K562 (cell line): ENCODE measurements around the gene IRF2.

ENCODE experiments used
- HNRNPK ChIP-seq: fragments of 200-400 bp; formaldehyde crosslinking; IDR thresholded peaks from one replicate; pipeline ENCODE4 v1.6.1; 2018; ENCODE audit warnings: mild to moderate bottlenecking, low read depth, low read length; ENCODE audit not compliant: poor library complexity, severe bottlenecking
- HNRNPL ChIP-seq: fragments of 200-400 bp; formaldehyde crosslinking; IDR thresholded peaks from 2 replicates; pipeline ENCODE4 v1.6.1; 2017; ENCODE audit warnings: low read depth, mild to moderate bottlenecking, low read length
- TOE1 ChIP-seq, 2 experiments: fragments of 450-650 bp in 1 of 2; sonication (generic) in 1 of 2; formaldehyde crosslinking in 1 of 2; IDR thresholded peaks; 2 replicates each; pipeline versions ENCODE4 v1.7.1 to v1.8.0; 2016 to 2022; ENCODE audit warnings: borderline replicate concordance in 2 of 2, mild to moderate bottlenecking in 2 of 2, antibody characterized with exemption in 1 of 2, inconsistent platforms in 1 of 2, low read depth in 1 of 2, missing genetic modification reagents in 1 of 2, moderate library complexity in 1 of 2
- ZNF143 ChIP-seq: sonication (generic); formaldehyde crosslinking; IDR thresholded peaks from 2 replicates; pipeline ENCODE4 v1.9.0; 2022; ENCODE audit warnings: mild to moderate bottlenecking, missing genetic modification reagents
- TF ChIP-seq, protein P1 (sequence below): sonication (generic); formaldehyde crosslinking; IDR thresholded peaks from 2 replicates; pipeline ENCODE4 v1.8.0; 2022; ENCODE audit warnings: mild to moderate bottlenecking, missing genetic modification reagents
- TF ChIP-seq, protein P2 (sequence below): fragments of 450-650 bp; conservative IDR thresholded peaks from 2 replicates; pipeline ENCODE4 v1.6.1; 2016; ENCODE audit warnings: missing genetic modification characterization, low read depth, mild to moderate bottlenecking, control low read depth, missing compliant biosample characterization

DNA sequence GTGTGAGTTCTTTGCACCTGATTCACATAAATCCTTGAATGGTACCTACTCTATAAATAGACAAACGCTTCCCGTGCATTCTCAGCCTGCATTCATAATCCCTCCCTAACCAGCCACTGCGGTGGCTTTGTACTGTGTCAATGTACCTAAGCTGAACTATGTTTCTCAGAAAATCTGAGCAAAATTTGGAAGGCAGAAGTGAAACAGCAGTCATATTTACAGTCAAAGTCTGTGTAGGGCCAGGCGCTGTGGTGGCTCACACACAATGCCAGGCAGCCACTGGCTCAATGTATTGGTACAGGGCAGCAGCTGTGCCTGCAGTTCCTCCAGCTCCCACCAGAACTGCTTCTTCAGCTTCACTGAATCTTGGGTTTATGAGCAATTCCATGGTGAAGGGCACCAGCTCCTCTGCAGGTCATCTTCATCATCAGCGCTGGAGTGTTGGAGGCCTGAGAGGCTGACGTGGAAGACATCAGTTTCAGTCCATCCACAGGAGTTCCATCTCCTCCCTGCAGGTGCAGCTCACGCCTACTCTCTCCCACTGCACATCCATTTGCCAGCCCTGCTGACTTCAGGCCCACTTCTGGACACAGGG lies 32.3 kb upstream of the IRF2 start:
- TF ChIP-seq TOE1 (IDR thresholded peaks at IDR 0.05; ENCODE audit: borderline replicate concordance) (no peak), TOE1 (CRISPR knock-in tag; IDR thresholded peaks at IDR 0.05; ENCODE audit: borderline replicate concordance, low read depth) (no peak), HNRNPK (no peak), HNRNPL (no peak), ZNF143 (no peak)
- TF ChIP-seq, protein P1, sequence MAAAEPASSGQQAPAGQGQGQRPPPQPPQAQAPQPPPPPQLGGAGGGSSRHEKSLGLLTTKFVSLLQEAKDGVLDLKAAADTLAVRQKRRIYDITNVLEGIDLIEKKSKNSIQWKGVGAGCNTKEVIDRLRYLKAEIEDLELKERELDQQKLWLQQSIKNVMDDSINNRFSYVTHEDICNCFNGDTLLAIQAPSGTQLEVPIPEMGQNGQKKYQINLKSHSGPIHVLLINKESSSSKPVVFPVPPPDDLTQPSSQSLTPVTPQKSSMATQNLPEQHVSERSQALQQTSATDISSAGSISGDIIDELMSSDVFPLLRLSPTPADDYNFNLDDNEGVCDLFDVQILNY (CRISPR knock-in tag): no peak
- TF ChIP-seq, protein P2, sequence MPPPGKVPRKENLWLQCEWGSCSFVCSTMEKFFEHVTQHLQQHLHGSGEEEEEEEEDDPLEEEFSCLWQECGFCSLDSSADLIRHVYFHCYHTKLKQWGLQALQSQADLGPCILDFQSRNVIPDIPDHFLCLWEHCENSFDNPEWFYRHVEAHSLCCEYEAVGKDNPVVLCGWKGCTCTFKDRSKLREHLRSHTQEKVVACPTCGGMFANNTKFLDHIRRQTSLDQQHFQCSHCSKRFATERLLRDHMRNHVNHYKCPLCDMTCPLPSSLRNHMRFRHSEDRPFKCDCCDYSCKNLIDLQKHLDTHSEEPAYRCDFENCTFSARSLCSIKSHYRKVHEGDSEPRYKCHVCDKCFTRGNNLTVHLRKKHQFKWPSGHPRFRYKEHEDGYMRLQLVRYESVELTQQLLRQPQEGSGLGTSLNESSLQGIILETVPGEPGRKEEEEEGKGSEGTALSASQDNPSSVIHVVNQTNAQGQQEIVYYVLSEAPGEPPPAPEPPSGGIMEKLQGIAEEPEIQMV (tag): no peak
